HUES6 (cell line): ENCODE data around the gene PTGES3.
"Not testable (repeated sequence)": the region's sequence is repeated elsewhere in the genome, so short reads cannot be mapped to it uniquely, and the experiment has no call there.

ENCODE experiments used
- H3K27ac ChIP-seq: 2 replicates; pipeline ENCODE4 v1.7.0; 2013; ENCODE audit warnings: low read depth, mild to moderate bottlenecking, low read length, inconsistent platforms
- H3K27me3 ChIP-seq: 2 replicates; pipeline ENCODE4 v1.6.1; 2013; ENCODE audit warnings: low read length; ENCODE audit not compliant: control insufficient read depth, insufficient read depth
- H3K36me3 ChIP-seq: 2 replicates; pipeline ENCODE4 v1.6.1; 2013; ENCODE audit warnings: low read length; ENCODE audit not compliant: control insufficient read depth, insufficient read depth
- H3K4me1 ChIP-seq: 2 replicates; pipeline ENCODE4 v1.6.1; 2013; ENCODE audit warnings: low read length; ENCODE audit not compliant: control insufficient read depth, insufficient read depth
- H3K4me3 ChIP-seq: 2 replicates; pipeline ENCODE4 v1.5.1; 2013; ENCODE audit warnings: low read depth, low read length
- H3K9ac ChIP-seq: one replicate; pipeline ENCODE4 v1.6.1; 2013; ENCODE audit warnings: mild to moderate bottlenecking, low read length
- H3K9me3 ChIP-seq: 2 replicates; pipeline ENCODE4 v1.6.1; 2013; ENCODE audit warnings: low read depth, low read length; ENCODE audit not compliant: control insufficient read depth, insufficient read depth

The PTGES3 gene

GRCh38 chr12:56677680-56678079 is 10.4 kb downstream of the PTGES3 start:
- Histone ChIP-seq H3K27ac (no peak overlapping the region), H3K9ac (no peak overlapping the region), H3K9me3 (no peaks in the 10 kb centered on the region), H3K36me3 (peaks cover 49% of the 10 kb centered on the region), H3K4me3 (no peak overlapping the region), H3K27me3 (no peaks in the 10 kb centered on the region), H3K4me1 (0 out of 2 replicates have a peak, but pooled peaks cover 3% of the 10 kb centered on the region)

- no peak overlapping the region for H3K27ac ChIP-seq
- H3K9me3 ChIP-seq: no peaks in the 10 kb centered on the region
- peaks cover 51% of the 10 kb centered on the region for H3K36me3 ChIP-seq
- H3K4me3 ChIP-seq: no peak overlapping the region
- H3K27me3 ChIP-seq: no peaks in the 10 kb centered on the region
- no peak overlapping the region for H3K9ac ChIP-seq
- H3K4me1 ChIP-seq: 0 out of 2 replicates have a peak, but pooled peaks cover 3% of the 10 kb centered on the region
Measured at GRCh38 chr12:56676851-56677580, 11.1 kb downstream of the PTGES3 start.

- H3K4me1 ChIP-seq: 0 out of 2 replicates have a peak, but pooled peaks cover 3% of the 10 kb centered on the region
- H3K36me3 ChIP-seq: peaks cover 76% of the 10 kb centered on the region
- H3K9me3 ChIP-seq: no peaks in the 10 kb centered on the region
- H3K9ac ChIP-seq: no peak overlapping the region
- H3K4me3 ChIP-seq: no peak overlapping the region
- no peaks in the 10 kb centered on the region for H3K27me3 ChIP-seq
- no peak overlapping the region for H3K27ac ChIP-seq
Measured at GRCh38 chr12:56671608-56672007, 16.5 kb downstream of the PTGES3 start.

DNA sequence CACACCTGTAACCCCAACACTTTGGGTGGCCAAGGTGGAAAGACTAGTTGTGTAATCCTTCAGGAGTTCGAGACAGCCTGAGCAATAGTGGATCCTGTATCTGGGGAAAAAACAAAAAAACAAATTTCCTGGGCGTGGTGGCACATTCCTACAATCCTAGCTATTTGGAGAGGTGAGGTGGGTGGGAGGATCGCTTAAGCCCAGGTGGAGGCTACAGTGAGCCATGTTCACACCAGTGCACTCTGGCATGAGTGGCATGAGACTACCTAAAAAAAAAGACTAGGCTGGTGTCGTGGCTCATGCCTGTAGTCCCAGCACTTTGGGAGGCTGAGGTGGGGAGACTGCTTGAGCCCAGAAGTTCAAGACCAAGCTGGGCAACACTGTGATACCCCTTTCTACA is 17.2 kb downstream of the PTGES3 start:
- Histone ChIP-seq H3K27ac (no peak overlapping the region), H3K4me3 (no peak overlapping the region), H3K4me1 (no peaks in the 10 kb centered on the region), H3K9me3 (no peaks in the 10 kb centered on the region), H3K9ac (no peak overlapping the region), H3K27me3 (no peaks in the 10 kb centered on the region), H3K36me3 (peaks cover 84% of the 10 kb centered on the region)

GRCh38 chr12:56668197-56668457 is 20.0 kb downstream of the PTGES3 start:
- Histone ChIP-seq H3K4me3 (no peak overlapping the region), H3K36me3 (peaks cover 100% of the 10 kb centered on the region), H3K9ac (no peak overlapping the region), H3K4me1 (no peaks in the 10 kb centered on the region), H3K9me3 (no peaks in the 10 kb centered on the region), H3K27ac (no peak overlapping the region), H3K27me3 (no peaks in the 10 kb centered on the region)

GRCh38 chr12:56661979-56662638 is 26.0 kb downstream of the PTGES3 start:
- H3K36me3 ChIP-seq: peaks cover 43% of the 10 kb centered on the region
- H3K4me1 ChIP-seq: no peaks in the 10 kb centered on the region
- H3K27me3 ChIP-seq: no peaks in the 10 kb centered on the region
- no peak overlapping the region for H3K4me3 ChIP-seq
- no peak overlapping the region for H3K9ac ChIP-seq
- no peak overlapping the region for H3K27ac ChIP-seq
- H3K9me3 ChIP-seq: no peaks in the 10 kb centered on the region

- Histone ChIP-seq H3K9ac (no peak overlapping the region), H3K4me1 (no peaks in the 10 kb centered on the region), H3K4me3 (no peak overlapping the region), H3K27me3 (no peaks in the 10 kb centered on the region), H3K27ac (no peak overlapping the region), H3K9me3 (no peaks in the 10 kb centered on the region), H3K36me3 (peaks cover 38% of the 10 kb centered on the region)
Measured at GRCh38 chr12:56661560-56661959, 26.5 kb downstream of the PTGES3 start.

GRCh38 chr12:56658921-56659320 is 29.2 kb downstream of the PTGES3 start:
- Histone ChIP-seq H3K4me1 (no peaks in the 10 kb centered on the region), H3K9ac (no peak overlapping the region), H3K27ac (no peak overlapping the region), H3K9me3 (peaks cover 9% of the 10 kb centered on the region), H3K36me3 (peaks cover 11% of the 10 kb centered on the region), H3K4me3 (no peak overlapping the region), H3K27me3 (no peaks in the 10 kb centered on the region)

- Histone ChIP-seq H3K4me3 (no peak overlapping the region), H3K27ac (no peak overlapping the region), H3K9me3 (peaks cover 20% of the 10 kb centered on the region), H3K9ac (no peak overlapping the region), H3K36me3 (no peaks in the 10 kb centered on the region), H3K27me3 (no peaks in the 10 kb centered on the region), H3K4me1 (no peaks in the 10 kb centered on the region)
Measured at GRCh38 chr12:56657416-56658379, 30.4 kb downstream of the PTGES3 start.

GRCh38 chr12:56653781-56654180 is 34.3 kb downstream of the PTGES3 start:
- not testable (repeated sequence) for H3K27me3 ChIP-seq, H3K27ac ChIP-seq, H3K4me1 ChIP-seq, H3K9ac ChIP-seq, H3K36me3 ChIP-seq, H3K4me3 ChIP-seq
- H3K9me3 ChIP-seq: peaks cover 27% of the 10 kb centered on the region

- H3K9me3 ChIP-seq, H3K27me3 ChIP-seq, H3K4me3 ChIP-seq, H3K27ac ChIP-seq, H3K9ac ChIP-seq, H3K4me1 ChIP-seq: not testable (repeated sequence)
- peaks cover 26% of the 10 kb centered on the region for H3K36me3 ChIP-seq
Measured at GRCh38 chr12:56648023-56648422, 40.1 kb downstream of the PTGES3 start.
